Glomerular endothelial cell (primary cell): ENCODE measurements around the gene ATXN7L2. TPM values are rescaled to one million over a fixed set of nuclear protein-coding genes. Genes with fewer than 3 reads are reported as not detected.

ENCODE experiments used
- total RNA-seq: library from RNA; depleted of rRNA; stranded (reverse); fragments of >200 nt; gene quantifications from 2 replicates; pipeline ENCODE4 v1.2.3, GENCODE V29; 2015

The ATXN7L2 gene
- total RNA-seq, 1 donor from 2014 or later: 4.3 TPM

Other genes starting within 250 kb of the ATXN7L2 start
- 4.3 and 5.1 TPM in 2 replicates for gene CELSR2, start 234.4 kb upstream of the ATXN7L2 start, total RNA-seq
- gene PSRC1, start 200.8 kb upstream of the ATXN7L2 start, total RNA-seq: 6.9 and 10.5 TPM in 2 replicates
- gene MYBPHL, start 176.9 kb upstream of the ATXN7L2 start, total RNA-seq: not detected in 2 replicates
- 31.4 and 55.9 TPM in 2 replicates for gene SORT1, start 86.0 kb upstream of the ATXN7L2 start, total RNA-seq
- 58.8 TPM in 2 replicates for gene PSMA5, start 57.5 kb upstream of the ATXN7L2 start, total RNA-seq
- not detected in 2 replicates for gene SYPL2, start 17.4 kb upstream of the ATXN7L2 start, total RNA-seq
- gene CYB561D1, start 10.2 kb downstream of the ATXN7L2 start, total RNA-seq: 6.2 and 6.7 TPM in 2 replicates
- 0.64 and 0.68 TPM in 2 replicates for gene AMIGO1, start 25.8 kb downstream of the ATXN7L2 start, total RNA-seq
- not detected in 2 replicates for gene GPR61, start 56.0 kb downstream of the ATXN7L2 start, total RNA-seq
- 10.7 and 11.4 TPM in 2 replicates for gene GNAI3, start 64.7 kb downstream of the ATXN7L2 start, total RNA-seq
- not detected in 2 replicates for gene GNAT2, start 135.7 kb downstream of the ATXN7L2 start, total RNA-seq
- gene AMPD2, start 135.9 kb downstream of the ATXN7L2 start, total RNA-seq: 64.3 and 68.0 TPM in 2 replicates
- 2.0 and 3.3 TPM in 2 replicates for gene GSTM4, start 172.2 kb downstream of the ATXN7L2 start, total RNA-seq
- gene GSTM2, start 184.2 kb downstream of the ATXN7L2 start, total RNA-seq: 1.9 and 6.2 TPM in 2 replicates
- gene GSTM1, start 203.9 kb downstream of the ATXN7L2 start, total RNA-seq: 9.3 TPM in 1 of 2 replicates, not detected in the other
- gene GSTM5, start 228.3 kb downstream of the ATXN7L2 start, total RNA-seq: not detected in 2 replicates